Stomach smooth muscle (tissue), 2 donors: ENCODE measurements around the gene SLX4IP.

Experiments used
- H3K27ac ChIP-seq: one replicate; pipeline ENCODE4 v1.7.0; 2013; ENCODE audit warnings: mild to moderate bottlenecking, low read length, inconsistent platforms
- H3K27me3 ChIP-seq, 2 donors: one replicate each; pipeline ENCODE4 v1.7.0; 2013; ENCODE audit warnings: low read length in 2 of 2; ENCODE audit not compliant: insufficient read depth in 2 of 2, control insufficient read depth in 1 of 2
- H3K36me3 ChIP-seq, 2 donors: one replicate each; pipeline ENCODE4 v1.7.0; 2013; ENCODE audit warnings: low read length in 2 of 2; ENCODE audit not compliant: control insufficient read depth in 2 of 2, insufficient read depth in 2 of 2
- H3K4me1 ChIP-seq: one replicate; pipeline ENCODE4 v1.7.0; 2013; ENCODE audit warnings: low read length; ENCODE audit not compliant: control insufficient read depth, insufficient read depth
- H3K4me3 ChIP-seq, 2 donors: one replicate each; pipeline ENCODE4 v1.7.0; 2013; ENCODE audit warnings: low read length in 2 of 2
- H3K9ac ChIP-seq, 2 donors: one replicate each; pipeline ENCODE4 v1.7.0; 2013; ENCODE audit warnings: low read length in 2 of 2, mild to moderate bottlenecking in 1 of 2
- H3K9me3 ChIP-seq, 2 donors: one replicate each; pipeline ENCODE4 v1.7.0; 2013; ENCODE audit warnings: low read length in 2 of 2; ENCODE audit not compliant: control insufficient read depth in 2 of 2
- donor health status: healthy.
- donor health status: Pancreatic carcinoma.

Gene SLX4IP

GRCh38 chr20:10521836-10522235 lies 86.7 kb downstream of the SLX4IP start:
- H3K27ac ChIP-seq = no peak overlapping the region
- H3K27me3 ChIP-seq = no peaks in the 10 kb centered on the region
- no peak overlapping the region for H3K9ac ChIP-seq
- H3K9me3 ChIP-seq = no peaks in the 10 kb centered on the region
- H3K36me3 ChIP-seq = no peaks in the 10 kb centered on the region
- peaks cover 7% of the 10 kb centered on the region for H3K4me1 ChIP-seq
- no peak overlapping the region for H3K4me3 ChIP-seq

- no peak overlapping the region for H3K27ac ChIP-seq
- no peak overlapping the region for H3K4me3 ChIP-seq
- peaks cover 7% of the 10 kb centered on the region for H3K4me1 ChIP-seq
These were observed 87.2 kb downstream of the SLX4IP start for GRCh38 chr20:10522328-10522727.

DNA sequence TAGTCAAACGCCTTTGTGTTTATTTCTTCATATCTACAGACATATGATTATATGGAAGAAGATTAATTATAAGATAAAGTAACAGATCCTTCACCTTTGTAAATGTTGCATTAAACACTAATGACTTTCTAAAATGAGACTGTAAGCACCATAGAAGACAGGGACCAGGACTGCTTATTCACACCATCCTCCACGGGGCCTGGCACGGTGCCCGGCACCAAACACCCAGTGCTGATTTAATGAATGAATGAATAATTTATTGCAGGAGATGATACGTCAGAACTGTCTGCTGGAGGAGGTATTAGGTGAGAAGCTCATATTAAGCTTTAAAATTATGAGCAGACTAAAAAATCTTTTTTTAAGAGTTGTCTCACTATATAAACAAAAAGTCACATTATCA lies 88.3 kb downstream of the SLX4IP start:
- H3K9ac ChIP-seq = no peak overlapping the region
- no peak overlapping the region for H3K4me3 ChIP-seq
- peak overlapping the region; percentile 49 for H3K27ac ChIP-seq
- peaks cover 7% of the 10 kb centered on the region for H3K4me1 ChIP-seq
- H3K9me3 ChIP-seq = no peaks in the 10 kb centered on the region
- H3K36me3 ChIP-seq = no peaks in the 10 kb centered on the region
- H3K27me3 ChIP-seq = no peaks in the 10 kb centered on the region

More at GRCh38 chr20:10522328-10522727, 87.2 kb downstream of the SLX4IP start:
- Histone ChIP-seq H3K27me3 (no peaks in the 10 kb centered on the region), H3K36me3 (no peaks in the 10 kb centered on the region), H3K9me3 (no peaks in the 10 kb centered on the region), H3K9ac (no peak overlapping the region)

DNA sequence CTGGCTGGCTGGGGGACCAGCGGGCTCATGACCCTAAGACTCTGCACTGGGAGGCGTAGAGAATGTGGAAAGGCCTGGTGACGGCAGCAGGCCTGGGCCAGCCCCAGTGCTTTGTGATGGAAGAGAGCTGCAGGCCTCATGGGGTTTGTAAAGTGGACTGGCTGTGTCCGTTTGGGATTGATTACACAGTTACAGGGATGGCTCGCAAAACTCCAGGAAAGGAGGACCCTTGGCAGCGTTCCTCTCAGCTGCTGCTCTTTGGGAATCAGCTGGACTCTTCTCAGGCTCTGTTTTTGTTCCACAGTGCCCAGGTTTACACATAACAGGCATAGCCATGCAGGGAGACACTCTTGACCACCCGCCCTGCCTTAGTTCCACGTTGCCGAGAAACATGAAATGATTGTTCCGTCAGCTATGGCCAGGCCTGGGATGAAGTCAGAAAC lies 89.0 kb downstream of the SLX4IP start:
- no peaks in the 10 kb centered on the region for H3K9me3 ChIP-seq
- H3K4me3 ChIP-seq = peak overlapping the region in 1 of 2 donors; percentile 44
- no peaks in the 10 kb centered on the region for H3K36me3 ChIP-seq
- H3K9ac ChIP-seq = peak overlapping the region; percentile 2 to 58
- H3K27me3 ChIP-seq = no peaks in the 10 kb centered on the region
- peaks cover 7% of the 10 kb centered on the region for H3K4me1 ChIP-seq
- peak overlapping the region; percentile 49 for H3K27ac ChIP-seq

DNA sequence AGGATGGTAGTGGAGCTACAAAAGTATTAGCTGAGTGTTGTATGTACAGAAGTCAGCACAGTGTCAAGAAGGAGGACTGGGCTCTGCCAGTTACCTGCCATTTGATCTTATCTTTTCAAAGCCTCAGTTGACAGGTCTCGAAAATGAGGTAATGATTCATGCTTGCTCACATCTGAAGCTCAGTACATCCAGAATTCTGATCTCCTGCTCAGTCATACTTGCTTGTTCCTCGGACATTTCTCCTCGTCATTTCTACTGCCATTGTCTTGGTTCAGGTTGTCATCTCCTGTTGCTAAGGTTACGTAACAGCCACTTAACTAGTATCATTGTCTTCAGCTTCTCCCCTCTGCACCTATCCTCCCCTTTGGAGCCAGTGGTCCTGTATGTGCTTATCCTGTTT lies 89.5 kb downstream of the SLX4IP start:
- no peak overlapping the region for H3K27ac ChIP-seq
- peaks cover 7% of the 10 kb centered on the region for H3K4me1 ChIP-seq
- peak overlapping the region in 1 of 2 donors; percentile 2 for H3K9ac ChIP-seq
- H3K36me3 ChIP-seq = no peaks in the 10 kb centered on the region
- H3K4me3 ChIP-seq = no peak overlapping the region
- no peaks in the 10 kb centered on the region for H3K27me3 ChIP-seq
- no peaks in the 10 kb centered on the region for H3K9me3 ChIP-seq

- Histone ChIP-seq H3K9me3 (no peaks in the 10 kb centered on the region), H3K4me3 (no peak overlapping the region), H3K36me3 (no peaks in the 10 kb centered on the region), H3K9ac (no peak overlapping the region), H3K27ac (no peak overlapping the region), H3K4me1 (peaks cover 7% of the 10 kb centered on the region), H3K27me3 (no peaks in the 10 kb centered on the region)
These were observed 92.7 kb downstream of the SLX4IP start for GRCh38 chr20:10527781-10528180.

GRCh38 chr20:10530883-10531282 lies 95.8 kb downstream of the SLX4IP start:
- no peaks in the 10 kb centered on the region for H3K27me3 ChIP-seq
- no peaks in the 10 kb centered on the region for H3K36me3 ChIP-seq
- no peaks in the 10 kb centered on the region for H3K9me3 ChIP-seq
- H3K4me3 ChIP-seq = no peak overlapping the region
- no peaks in the 10 kb centered on the region for H3K4me1 ChIP-seq
- no peak overlapping the region for H3K9ac ChIP-seq
- no peak overlapping the region for H3K27ac ChIP-seq

DNA sequence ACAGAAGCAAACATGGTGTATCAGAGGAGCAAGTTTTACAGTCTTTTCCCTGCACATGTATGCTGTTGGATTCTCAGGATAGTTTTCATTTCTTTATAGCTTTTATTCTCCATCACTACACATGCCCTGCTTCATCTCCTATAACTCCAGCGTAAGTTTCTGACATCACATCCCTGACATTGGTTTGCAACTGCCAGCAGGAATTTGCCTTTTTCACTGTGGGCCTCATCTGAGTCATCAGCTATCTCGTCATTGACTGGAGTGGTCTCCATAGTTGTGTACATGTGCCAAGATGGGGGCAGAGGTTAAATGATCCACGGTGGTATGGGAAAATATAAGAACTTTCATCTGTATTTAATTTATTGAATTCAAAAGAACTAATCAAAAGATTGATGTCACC lies 96.7 kb downstream of the SLX4IP start:
- Histone ChIP-seq H3K27ac (no peak overlapping the region), H3K4me3 (no peak overlapping the region), H3K9me3 (no peaks in the 10 kb centered on the region), H3K36me3 (no peaks in the 10 kb centered on the region), H3K9ac (no peak overlapping the region), H3K4me1 (no peaks in the 10 kb centered on the region), H3K27me3 (no peaks in the 10 kb centered on the region)

DNA sequence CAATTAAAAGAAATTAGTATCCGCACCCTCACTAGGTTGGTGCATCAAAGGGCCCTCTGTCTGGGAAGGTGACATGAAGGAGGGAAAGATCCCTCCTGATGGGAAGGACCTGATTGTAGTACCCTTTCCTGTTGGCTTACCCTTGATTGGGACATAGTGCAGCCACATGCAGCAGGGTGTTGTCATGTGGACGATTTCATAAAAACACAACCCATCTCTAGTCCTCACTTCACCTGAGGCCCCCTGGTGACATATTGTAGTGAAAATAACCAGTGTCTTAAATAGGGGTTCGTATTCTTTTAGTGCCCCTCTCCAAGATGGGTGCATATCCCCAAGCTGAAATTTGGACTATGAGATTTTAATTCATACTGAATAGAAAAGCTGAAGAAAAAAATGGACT lies 97.3 kb downstream of the SLX4IP start:
- no peak overlapping the region for H3K4me3 ChIP-seq
- H3K27me3 ChIP-seq = no peaks in the 10 kb centered on the region
- H3K9ac ChIP-seq = no peak overlapping the region
- H3K27ac ChIP-seq = no peak overlapping the region
- no peaks in the 10 kb centered on the region for H3K36me3 ChIP-seq
- no peaks in the 10 kb centered on the region for H3K4me1 ChIP-seq
- no peaks in the 10 kb centered on the region for H3K9me3 ChIP-seq

GRCh38 chr20:10536531-10536930 lies 101.4 kb downstream of the SLX4IP start:
- no peaks in the 10 kb centered on the region for H3K36me3 ChIP-seq
- H3K9me3 ChIP-seq = no peaks in the 10 kb centered on the region
- no peak overlapping the region for H3K27ac ChIP-seq
- no peaks in the 10 kb centered on the region for H3K4me1 ChIP-seq
- no peak overlapping the region for H3K4me3 ChIP-seq
- H3K27me3 ChIP-seq = no peaks in the 10 kb centered on the region
- H3K9ac ChIP-seq = no peak overlapping the region

DNA sequence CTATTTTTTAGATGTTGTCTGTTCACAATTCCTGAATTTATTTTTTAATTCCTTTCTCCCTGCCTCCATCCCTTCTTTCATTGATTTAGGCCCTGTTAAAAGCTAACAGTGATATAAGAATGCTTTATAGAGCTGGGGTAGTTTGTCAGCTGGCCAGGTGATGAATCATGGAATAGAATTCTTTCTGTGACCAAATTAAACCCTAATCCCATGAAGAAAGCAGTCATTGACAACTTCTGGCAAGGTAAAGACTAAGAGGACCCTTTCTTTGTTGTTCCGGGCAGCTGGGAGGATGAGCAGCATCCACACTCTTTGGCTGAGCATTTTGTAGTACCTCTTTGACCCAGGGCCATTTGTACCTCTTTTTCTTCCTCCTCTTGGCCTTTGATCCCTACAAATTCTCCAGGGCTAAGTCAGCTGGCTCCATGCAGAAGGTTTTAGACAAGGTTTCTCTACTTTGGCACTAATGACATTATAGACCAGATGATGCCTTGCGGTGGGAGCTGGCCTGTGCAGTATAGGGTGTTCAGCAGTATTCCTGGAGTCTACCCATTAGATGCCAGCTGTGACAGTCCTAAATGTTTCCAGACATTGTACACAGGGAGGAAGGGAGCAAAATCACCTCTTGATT lies 102.9 kb downstream of the SLX4IP start:
- no peaks in the 10 kb centered on the region for H3K4me1 ChIP-seq
- H3K27ac ChIP-seq = no peak overlapping the region
- no peak overlapping the region for H3K4me3 ChIP-seq
- H3K27me3 ChIP-seq = no peaks in the 10 kb centered on the region
- no peaks in the 10 kb centered on the region for H3K9me3 ChIP-seq
- H3K36me3 ChIP-seq = no peaks in the 10 kb centered on the region
- H3K9ac ChIP-seq = no peak overlapping the region
